NCI-H187 (cell line): ENCODE results near the gene NCAPD2.
"Not testable (repeated sequence)": the region's sequence is repeated elsewhere in the genome, so short reads cannot be mapped to it uniquely, and the experiment has no call there.

Experiments used
- DNase-seq, 2 experiments: peaks; one replicate each; lab custom pipeline; 2025; lab: John Stamatoyannopoulos, UW

NCAPD2 gene

GRCh38 chr12:6465467-6466183 is 28.3 kb upstream of the NCAPD2 start:
- DNase-seq, result peak; percentile 19 to 27

- no peak for DNase-seq
These were observed 27.7 kb upstream of the NCAPD2 start for GRCh38 chr12:6466184-6466573.

DNA sequence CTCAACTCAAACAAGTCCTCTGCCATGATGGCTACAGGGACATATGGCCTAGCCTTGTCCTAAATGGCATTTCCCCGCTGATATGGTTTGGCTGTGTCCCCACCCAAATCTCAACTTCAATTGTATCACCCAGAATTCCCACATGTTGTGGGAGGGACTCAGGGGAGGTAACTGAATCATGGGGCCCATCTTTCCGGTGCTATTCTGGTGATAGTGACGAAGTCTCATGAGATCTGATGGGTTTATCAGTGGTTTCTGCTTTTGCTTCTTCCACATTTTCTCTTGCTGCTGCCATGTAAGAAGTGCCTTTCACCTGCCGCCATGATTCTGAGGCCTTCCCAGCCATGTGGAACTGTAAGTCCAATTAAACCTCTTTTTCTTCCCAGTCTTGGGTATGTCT is 27.2 kb upstream of the NCAPD2 start:
- DNase-seq, result not testable (repeated sequence)

- DNase-seq, result not testable (repeated sequence)
These were observed 26.2 kb upstream of the NCAPD2 start for GRCh38 chr12:6467571-6468282.

- no peak for DNase-seq
These were observed 25.7 kb upstream of the NCAPD2 start for GRCh38 chr12:6468283-6468575.

GRCh38 chr12:6469092-6469491 is 24.8 kb upstream of the NCAPD2 start:
- DNase-seq, result no peak

DNA sequence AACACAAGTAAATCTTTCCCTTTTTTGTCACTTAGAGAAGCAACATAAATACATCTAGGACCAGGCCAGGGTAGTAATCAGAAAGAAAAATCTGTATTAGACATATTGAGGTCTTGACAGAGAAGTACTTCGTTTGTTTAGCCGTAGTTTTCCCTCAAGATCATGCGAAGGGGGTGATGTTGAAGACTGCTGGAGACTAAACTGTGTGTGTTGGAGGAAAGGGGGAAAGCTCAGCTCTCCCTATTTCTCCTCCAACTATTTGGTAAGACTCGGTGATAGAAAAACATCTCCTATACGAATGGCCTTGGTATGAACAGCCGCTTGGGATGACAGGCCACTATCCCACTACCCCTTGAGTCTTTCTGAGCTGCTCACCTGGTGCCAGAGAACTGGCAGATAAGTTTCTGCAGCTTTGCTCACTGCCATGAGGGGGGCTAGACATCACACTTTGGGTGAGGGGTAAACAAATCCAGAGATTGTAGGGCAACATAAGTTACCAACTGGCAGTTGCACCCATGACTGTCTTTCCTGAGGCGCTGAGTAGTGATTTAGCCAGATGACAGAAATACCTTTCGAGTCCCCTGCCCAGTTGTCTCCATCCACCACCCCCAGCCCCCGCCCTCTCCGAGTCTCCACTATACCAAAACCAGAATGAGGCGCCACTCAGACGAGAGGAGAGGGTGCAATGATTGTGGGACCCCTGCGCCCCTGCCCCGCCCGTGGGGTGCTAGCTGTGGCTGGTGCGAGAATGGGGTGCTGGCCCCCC is 24.1 kb upstream of the NCAPD2 start:
- no peak for DNase-seq

GRCh38 chr12:6470375-6471163 is 23.3 kb upstream of the NCAPD2 start, which contains the start of gene VAMP1:
Gene VAMP1 (minus strand): TSS chr12:6470677. CDS start chr12:6470531, 146 bp downstream.
- DNase-seq, result peak; percentile 91 to 92

DNA sequence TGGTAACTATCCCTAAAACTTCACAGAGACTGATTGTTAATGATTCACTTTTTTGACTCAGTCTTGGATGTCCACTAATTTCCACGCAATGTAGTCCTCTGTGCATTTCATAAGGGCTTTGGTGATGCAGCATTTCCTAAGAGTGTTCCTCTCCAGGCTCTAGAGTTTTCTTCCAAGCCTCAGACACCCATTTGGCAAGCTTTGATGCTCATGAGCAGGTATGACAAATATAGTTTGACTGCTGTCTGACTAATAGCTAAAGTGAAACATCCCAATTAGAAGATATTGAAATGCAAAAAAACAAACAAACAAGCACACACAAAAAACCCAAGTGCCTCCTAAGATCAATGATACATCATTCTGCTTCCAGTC is 21.9 kb upstream of the NCAPD2 start:
- no peak for DNase-seq

DNA sequence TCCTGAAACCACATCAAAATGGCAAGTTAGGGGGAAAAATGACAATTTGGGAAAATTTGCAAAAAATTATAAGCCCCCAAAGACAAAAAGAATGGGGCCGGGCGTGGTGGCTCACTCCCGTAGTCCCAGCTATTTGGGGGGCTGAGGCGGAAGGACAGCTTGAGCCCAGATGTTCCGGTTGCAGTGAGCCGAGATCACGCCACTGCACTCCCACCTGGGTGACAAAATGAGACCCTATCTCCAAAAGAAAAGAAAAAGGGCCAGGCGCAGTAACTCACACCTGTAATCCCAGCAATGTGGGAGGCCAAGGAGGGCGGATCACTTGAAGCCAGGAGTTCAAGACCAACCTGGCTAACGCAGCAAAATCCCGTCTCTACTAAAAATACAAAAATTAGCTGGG is 21.4 kb upstream of the NCAPD2 start:
- no peak for DNase-seq

- not testable (repeated sequence) for DNase-seq
These were observed 18.5 kb upstream of the NCAPD2 start for GRCh38 chr12:6475233-6475975.

DNA sequence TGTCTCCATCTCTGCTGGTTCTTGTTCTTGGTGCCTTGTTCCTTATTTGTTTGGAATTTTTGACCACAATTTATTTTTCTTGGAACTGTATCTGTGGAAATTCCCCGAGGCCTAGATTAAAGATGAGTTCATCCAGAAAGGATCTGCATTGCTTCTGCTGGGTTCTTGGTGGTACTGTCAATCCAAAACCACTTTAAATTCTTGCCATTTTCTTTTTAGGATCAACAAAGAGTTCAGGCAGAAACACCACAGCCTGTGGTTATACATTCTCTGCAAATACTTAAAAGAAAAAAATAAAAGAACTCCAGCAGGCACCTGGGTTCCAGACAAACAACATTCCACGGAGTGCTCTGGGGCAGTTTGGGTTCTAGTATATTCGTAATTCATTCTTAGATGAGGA is 17.4 kb upstream of the NCAPD2 start:
- DNase-seq, result no peak

DNA sequence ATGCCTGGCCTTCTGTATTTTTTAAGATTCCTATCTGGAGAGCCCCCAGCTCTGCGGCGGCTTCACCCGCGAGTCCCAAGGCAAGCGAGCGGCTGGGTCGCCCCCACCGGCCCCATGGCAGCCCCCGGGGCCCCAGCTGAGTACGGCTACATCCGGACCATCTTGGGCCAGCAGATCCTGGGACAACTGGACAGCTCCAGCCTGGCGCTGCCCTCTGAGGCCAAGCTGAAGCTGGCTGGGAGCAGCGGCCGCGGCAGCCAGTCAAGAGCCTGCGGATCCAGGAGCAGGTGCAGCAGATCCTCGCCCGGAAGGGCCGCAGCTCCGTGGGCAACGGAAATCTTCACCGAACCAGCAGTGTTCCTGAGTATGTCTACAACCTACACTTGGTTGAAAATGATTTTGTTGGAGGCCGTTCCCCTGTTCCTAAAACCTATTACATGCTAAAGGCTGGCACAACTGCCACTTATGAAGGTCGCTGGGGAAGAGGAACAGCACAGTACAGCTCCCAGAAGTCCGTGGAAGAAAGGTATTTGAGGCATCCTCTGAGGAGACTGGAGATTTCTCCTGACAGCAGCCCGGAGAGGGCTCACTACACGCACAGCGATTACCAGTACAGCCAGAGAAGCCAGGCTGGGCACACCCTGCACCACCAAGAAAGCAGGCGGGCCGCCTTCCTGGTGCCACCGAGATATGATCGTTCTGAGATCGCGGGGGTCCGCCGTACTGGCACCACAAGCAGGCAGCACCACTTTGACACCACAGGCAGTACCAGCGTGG is 16.1 kb upstream of the NCAPD2 start:
- DNase-seq, result not testable (repeated sequence)

DNA sequence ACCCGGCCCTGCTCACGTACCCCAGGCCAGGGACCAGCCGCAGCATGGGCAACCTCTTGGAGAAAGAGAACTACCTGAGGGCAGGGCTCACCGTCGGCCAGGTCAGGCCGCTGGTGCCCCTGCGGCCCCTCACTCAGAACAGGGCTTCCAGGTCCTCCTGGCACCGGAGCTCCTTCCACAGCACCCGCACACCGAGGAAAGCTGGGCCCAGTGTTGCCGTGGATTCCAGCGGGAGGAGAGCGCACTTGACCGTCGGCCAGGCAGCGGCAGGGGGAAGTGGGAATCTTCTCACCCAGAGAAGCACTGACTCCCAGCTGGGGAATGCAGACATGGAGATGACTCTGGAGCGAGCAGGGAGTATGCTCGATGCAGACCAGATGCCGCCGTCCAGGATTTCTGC is 15.5 kb upstream of the NCAPD2 start:
- DNase-seq, result no peak

DNA sequence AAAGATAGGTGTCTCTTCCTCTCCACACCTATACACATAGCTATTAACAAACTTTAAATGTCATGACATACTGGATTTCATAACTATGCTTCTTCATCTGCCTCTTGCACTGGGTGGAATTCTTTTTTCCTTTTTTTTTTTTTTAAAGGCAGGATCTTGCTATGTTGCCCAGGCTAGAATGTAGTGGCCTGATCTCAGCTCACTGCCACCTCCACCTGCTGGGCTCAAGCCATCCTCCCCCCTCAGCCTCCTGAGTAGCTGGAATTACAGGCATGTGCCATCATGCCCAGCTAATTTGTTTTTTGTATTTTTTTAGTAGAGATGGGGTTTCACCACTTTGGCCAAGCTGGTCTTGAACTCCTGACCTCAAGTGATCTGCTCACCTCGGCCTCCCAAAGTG is 5.7 kb upstream of the NCAPD2 start:
- no peak for DNase-seq

DNA sequence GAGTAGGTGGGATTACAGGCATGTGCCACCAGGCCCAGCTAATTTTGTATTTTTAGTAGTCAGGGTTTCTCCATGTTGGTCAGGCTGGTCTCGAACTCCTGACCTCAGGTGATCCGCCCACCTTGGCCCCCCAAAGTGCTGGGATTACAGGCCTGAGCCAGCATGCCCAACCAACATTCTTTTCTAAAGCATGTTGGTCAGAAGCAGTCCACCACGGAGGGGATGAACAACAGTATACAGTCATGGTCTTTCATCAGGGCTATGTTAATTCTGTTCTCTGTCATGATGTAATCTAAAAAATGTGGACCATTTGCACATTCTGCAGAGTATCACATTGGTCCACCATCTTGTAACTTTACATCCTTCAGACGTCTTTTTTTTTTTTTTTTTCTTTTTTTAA is 4.5 kb upstream of the NCAPD2 start:
- DNase-seq, result no peak

DNA sequence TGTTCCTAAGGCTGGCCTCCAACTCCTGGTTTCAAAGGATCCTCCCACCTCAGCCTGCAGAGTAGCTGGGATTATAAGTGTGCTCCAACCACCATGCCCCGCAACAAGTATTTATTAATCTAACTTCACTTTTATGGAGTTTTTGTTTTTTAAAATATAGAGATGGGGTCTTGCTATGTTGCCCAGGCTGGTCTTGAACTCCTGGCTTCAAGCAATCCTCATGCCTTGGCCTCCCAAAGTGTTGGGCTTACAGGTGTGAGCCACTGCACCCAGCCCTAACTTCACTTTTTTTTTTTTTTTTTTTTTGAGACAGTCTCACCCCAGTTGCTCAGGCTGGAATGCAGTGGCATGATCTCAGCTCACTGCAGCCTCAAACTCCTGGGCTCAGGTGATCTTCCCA is 3.2 kb upstream of the NCAPD2 start:
- DNase-seq, result not testable (repeated sequence)

GRCh38 chr12:6492838-6493496 is 935 bp upstream of the NCAPD2 start, which contains the start of gene MRPL51:
Gene MRPL51 (minus strand): TSS chr12:6493262. CDS start chr12:6493136, 126 bp downstream.
- peak; percentile 92 to 97 for DNase-seq

GRCh38 chr12:6494258-6494743 is 399 bp downstream of the NCAPD2 start:
- DNase-seq, result no peak

- DNase-seq, result no peak
These were observed 1.1 kb downstream of the NCAPD2 start for GRCh38 chr12:6494968-6495367.
